C1 segment of cervical spinal cord (tissue), 14 donors: ENCODE results near the gene LMO7.
"Not testable (repeated sequence)": the region's sequence is repeated elsewhere in the genome, so short reads cannot be mapped to it uniquely, and the experiment has no call there.

Experiments
- DNase-seq, 14 donors: peaks; one replicate each; lab custom pipeline; 2025; lab: John Stamatoyannopoulos, UW

The LMO7 gene

GRCh38 chr13:75647126-75647784 is 11.1 kb downstream of the LMO7 start:
- no peak for DNase-seq

- no peak for DNase-seq
Observed at GRCh38 chr13:75648446-75648845, 12.3 kb downstream of the LMO7 start.

- DNase-seq, result no peak
Observed at GRCh38 chr13:75651013-75651412, 14.9 kb downstream of the LMO7 start.

- no peak for DNase-seq
Observed at GRCh38 chr13:75652726-75653125, 16.6 kb downstream of the LMO7 start.

GRCh38 chr13:75656425-75656989 is 20.4 kb downstream of the LMO7 start:
- DNase-seq, result no peak

GRCh38 chr13:75657111-75657510 is 21.0 kb downstream of the LMO7 start:
- DNase-seq, result no peak

GRCh38 chr13:75660694-75661093 is 24.6 kb downstream of the LMO7 start:
- no peak for DNase-seq

- no peak for DNase-seq
Observed at GRCh38 chr13:75661443-75661842, 25.3 kb downstream of the LMO7 start.

- no peak for DNase-seq
Observed at GRCh38 chr13:75666646-75667351, 30.7 kb downstream of the LMO7 start.

GRCh38 chr13:75669706-75670105 is 33.6 kb downstream of the LMO7 start:
- no peak for DNase-seq

GRCh38 chr13:75670496-75670895 is 34.4 kb downstream of the LMO7 start:
- DNase-seq, result no peak

GRCh38 chr13:75675421-75675820 is 39.3 kb downstream of the LMO7 start:
- DNase-seq, result no peak

- DNase-seq, result no peak
Observed at GRCh38 chr13:75679459-75679858, 43.3 kb downstream of the LMO7 start.

GRCh38 chr13:75680251-75680650 is 44.1 kb downstream of the LMO7 start:
- DNase-seq, result not testable (repeated sequence)

- DNase-seq, result no peak
Observed at GRCh38 chr13:75682326-75682725, 46.2 kb downstream of the LMO7 start.

GRCh38 chr13:75685239-75685697 is 49.1 kb downstream of the LMO7 start:
- DNase-seq, result no peak

- DNase-seq, result no peak
Observed at GRCh38 chr13:75687150-75687763, 51.1 kb downstream of the LMO7 start.

GRCh38 chr13:75689686-75690085 is 53.6 kb downstream of the LMO7 start:
- no peak for DNase-seq

- no peak for DNase-seq
Observed at GRCh38 chr13:75690607-75691006, 54.5 kb downstream of the LMO7 start.

GRCh38 chr13:75691183-75691582 is 55.1 kb downstream of the LMO7 start:
- DNase-seq, result no peak

GRCh38 chr13:75693227-75693626 is 57.1 kb downstream of the LMO7 start:
- DNase-seq, result no peak

- no peak for DNase-seq
Observed at GRCh38 chr13:75694722-75695121, 58.6 kb downstream of the LMO7 start.
